Vagina (tissue), 2 donors: ENCODE data around the gene SLC7A14. TPM values are rescaled to one million over a fixed set of nuclear protein-coding genes. Genes with fewer than 3 reads are reported as not detected.

ENCODE experiments used
- DNase-seq, 2 donors: peaks; one replicate each; pipeline ENCODE4 v3.0.0-alpha.2; 2017; ENCODE audit errors: extremely low spot score in 2 of 2
- H3K27ac ChIP-seq: fragments of 200-600 bp; sonication (generic); one replicate; pipeline ENCODE4 v1.5.1; 2019
- H3K27me3 ChIP-seq: fragments of 200-600 bp; sonication (generic); one replicate; pipeline ENCODE4 v1.5.1; 2019
- H3K36me3 ChIP-seq, 2 donors: fragments of 200-600 bp; sonication (generic); one replicate each; pipeline ENCODE4 v1.5.1; 2017 to 2019
- H3K4me1 ChIP-seq: fragments of 200-600 bp; sonication (generic); one replicate; pipeline ENCODE4 v1.5.1; 2019
- H3K4me3 ChIP-seq, 2 donors: fragments of 200-600 bp; sonication (generic); 1 replicate in 1 of 2; 2 replicates in 1 of 2; pipeline ENCODE4 v1.5.1; 2016 to 2019
- H3K9me3 ChIP-seq: fragments of 200-600 bp; sonication (generic); one replicate; pipeline ENCODE4 v1.5.1; 2019
- POLR2A ChIP-seq, 2 donors: fragments of 450-650 bp; IDR thresholded peaks; one replicate each; pipeline ENCODE4 v1.6.1; 2017; ENCODE audit warnings: antibody characterized with exemption in 2 of 2, mild to moderate bottlenecking in 2 of 2, moderate library complexity in 2 of 2
- POLR2AphosphoS5 ChIP-seq, 2 donors: sonication (generic); formaldehyde crosslinking; IDR thresholded peaks; one replicate each; pipeline ENCODE4 v1.9.0; 2017; ENCODE audit warnings: antibody characterized with exemption in 2 of 2, mild to moderate bottlenecking in 2 of 2, low read depth in 1 of 2; ENCODE audit not compliant: insufficient read depth in 1 of 2
- intact Hi-C: fragments of 100-400 bp; cut with DNase I; formaldehyde crosslinking; loops from one replicate; pipeline ENCODE4 v1.15.1; 2023
- total RNA-seq: library from RNA; depleted of rRNA; stranded (reverse); fragments of >200 nt; gene quantifications from one replicate; pipeline ENCODE4 v1.2.3, GENCODE V29; 2016
- TF ChIP-seq, protein P1 (sequence below), 3 experiments: fragments of 450-650 bp in 2 of 3; fragments of 200-600 bp in 1 of 3; sonication (generic) in 1 of 3; IDR thresholded peaks; one replicate each; pipeline ENCODE4 v1.5.1; 2017 to 2019; ENCODE audit warnings: antibody characterized with exemption in 3 of 3, mild to moderate bottlenecking in 2 of 3, moderate library complexity in 2 of 3

SLC7A14 gene
- total RNA-seq, 1 donor from 2014 or later, result 1.2 TPM

DNA sequence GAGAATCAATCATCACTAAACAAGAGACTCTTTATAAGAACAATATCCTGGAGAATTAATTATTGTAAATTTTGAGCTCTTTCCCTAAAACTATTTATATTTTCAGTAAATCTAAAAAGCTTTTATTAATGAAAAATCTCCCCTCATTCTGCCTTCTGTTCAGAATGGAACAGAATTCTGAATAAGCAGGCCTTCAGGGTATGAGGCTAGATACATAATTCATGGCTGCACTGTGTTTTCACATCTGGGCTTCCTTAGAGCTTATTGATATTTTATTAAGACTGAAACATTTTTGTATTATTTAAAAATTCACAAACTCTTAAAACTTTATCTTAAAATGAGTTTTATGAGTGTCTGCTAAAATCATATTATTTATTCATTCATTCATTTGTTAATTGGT is 142.4 kb downstream of the SLC7A14 start:
- H3K4me3 ChIP-seq, result no peak overlapping the region
- no peak for DNase-seq
- no peak overlapping the region for H3K27ac ChIP-seq
- H3K27me3 ChIP-seq, result no peaks in the 10 kb centered on the region
- no peaks in the 10 kb centered on the region for H3K9me3 ChIP-seq
- no peak for TF ChIP-seq POLR2AphosphoS5 (IDR thresholded peaks at IDR 0.05; ENCODE audit: insufficient read depth in 1 of 2, low read depth in 1 of 2)
- TF ChIP-seq, protein P1, sequence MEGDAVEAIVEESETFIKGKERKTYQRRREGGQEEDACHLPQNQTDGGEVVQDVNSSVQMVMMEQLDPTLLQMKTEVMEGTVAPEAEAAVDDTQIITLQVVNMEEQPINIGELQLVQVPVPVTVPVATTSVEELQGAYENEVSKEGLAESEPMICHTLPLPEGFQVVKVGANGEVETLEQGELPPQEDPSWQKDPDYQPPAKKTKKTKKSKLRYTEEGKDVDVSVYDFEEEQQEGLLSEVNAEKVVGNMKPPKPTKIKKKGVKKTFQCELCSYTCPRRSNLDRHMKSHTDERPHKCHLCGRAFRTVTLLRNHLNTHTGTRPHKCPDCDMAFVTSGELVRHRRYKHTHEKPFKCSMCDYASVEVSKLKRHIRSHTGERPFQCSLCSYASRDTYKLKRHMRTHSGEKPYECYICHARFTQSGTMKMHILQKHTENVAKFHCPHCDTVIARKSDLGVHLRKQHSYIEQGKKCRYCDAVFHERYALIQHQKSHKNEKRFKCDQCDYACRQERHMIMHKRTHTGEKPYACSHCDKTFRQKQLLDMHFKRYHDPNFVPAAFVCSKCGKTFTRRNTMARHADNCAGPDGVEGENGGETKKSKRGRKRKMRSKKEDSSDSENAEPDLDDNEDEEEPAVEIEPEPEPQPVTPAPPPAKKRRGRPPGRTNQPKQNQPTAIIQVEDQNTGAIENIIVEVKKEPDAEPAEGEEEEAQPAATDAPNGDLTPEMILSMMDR (IDR thresholded peaks at IDR 0.05), result no peak
- no peak for TF ChIP-seq POLR2A (IDR thresholded peaks at IDR 0.05)
- H3K36me3 ChIP-seq, result no peaks in the 10 kb centered on the region
- intact Hi-C loops, result no loop called here
- H3K4me1 ChIP-seq, result peaks cover 6% of the 10 kb centered on the region

- no peaks in the 10 kb centered on the region for H3K9me3 ChIP-seq
- H3K4me1 ChIP-seq, result peaks cover 1% of the 10 kb centered on the region
- H3K27ac ChIP-seq, result no peak overlapping the region
- no peaks in the 10 kb centered on the region for H3K27me3 ChIP-seq
- no peaks in the 10 kb centered on the region for H3K36me3 ChIP-seq
- intact Hi-C loops, result no loop called here
- TF ChIP-seq, protein P1 (IDR thresholded peaks at IDR 0.05), result no peak
- no peak for TF ChIP-seq POLR2A (IDR thresholded peaks at IDR 0.05)
- no peak for TF ChIP-seq POLR2AphosphoS5 (IDR thresholded peaks at IDR 0.05; ENCODE audit: insufficient read depth in 1 of 2, low read depth in 1 of 2)
- no peak overlapping the region for H3K4me3 ChIP-seq
- DNase-seq, result no peak
These were observed 142.9 kb downstream of the SLC7A14 start for GRCh38 chr3:170442947-170443346.

- Histone ChIP-seq H3K36me3 (no peaks in the 10 kb centered on the region), H3K4me1 (no peaks in the 10 kb centered on the region), H3K27ac (no peak overlapping the region), H3K9me3 (no peaks in the 10 kb centered on the region), H3K27me3 (no peaks in the 10 kb centered on the region), H3K4me3 (no peak overlapping the region)
- intact Hi-C loops, result no loop called here
- TF ChIP-seq, protein P1 (IDR thresholded peaks at IDR 0.05), result no peak
- no peak for TF ChIP-seq POLR2A (IDR thresholded peaks at IDR 0.05)
- DNase-seq, result no peak
These were observed 144.5 kb downstream of the SLC7A14 start for GRCh38 chr3:170441412-170441811.

DNA sequence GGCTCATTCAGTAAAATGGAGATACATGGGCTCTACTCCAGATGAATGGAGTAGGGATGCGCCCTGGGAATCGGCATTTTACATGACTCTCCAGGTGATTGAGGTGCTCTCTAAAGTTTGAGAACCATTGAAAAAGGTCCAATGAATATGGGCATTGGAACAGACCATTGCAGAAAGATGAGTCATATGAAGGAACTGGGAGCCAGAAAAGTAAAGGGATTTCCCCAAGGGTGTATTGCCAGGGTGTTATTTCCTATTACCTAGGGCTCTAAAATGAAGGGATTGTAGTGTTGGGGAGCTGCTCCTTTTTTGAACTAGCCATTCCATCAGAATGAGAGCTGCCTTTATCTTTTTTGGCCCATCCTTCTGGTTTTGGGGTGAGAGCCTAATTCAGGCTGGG is 145.5 kb downstream of the SLC7A14 start:
- Histone ChIP-seq H3K4me1 (no peaks in the 10 kb centered on the region), H3K4me3 (no peak overlapping the region), H3K27me3 (no peaks in the 10 kb centered on the region), H3K36me3 (peaks cover 0 to under 1% of the 10 kb centered on the region in 2 donors), H3K9me3 (no peaks in the 10 kb centered on the region), H3K27ac (no peak overlapping the region)
- TF ChIP-seq, protein P1 (IDR thresholded peaks at IDR 0.05), result no peak
- TF ChIP-seq POLR2AphosphoS5 (IDR thresholded peaks at IDR 0.05; ENCODE audit: insufficient read depth in 1 of 2, low read depth in 1 of 2), result no peak
- no peak for DNase-seq
- intact Hi-C loops, result no loop called here

DNA sequence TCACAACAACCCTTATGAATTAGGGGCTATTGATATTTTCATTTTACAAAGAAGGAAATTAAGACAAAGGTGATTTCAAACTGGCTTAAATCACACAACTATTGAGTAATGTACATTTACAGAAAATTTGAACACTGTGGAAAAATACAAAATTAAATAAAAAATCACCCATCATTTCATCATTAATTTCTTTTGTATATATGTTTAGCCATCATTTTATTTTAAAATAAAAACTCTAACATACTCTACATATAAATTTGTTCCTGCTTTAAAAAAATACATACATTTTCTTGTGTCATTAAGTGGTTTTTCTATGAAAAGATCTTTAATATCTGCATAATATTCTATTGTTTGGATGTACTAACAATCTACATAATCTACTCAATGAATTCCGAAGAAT is 147.0 kb downstream of the SLC7A14 start:
- Histone ChIP-seq H3K4me1 (no peaks in the 10 kb centered on the region), H3K9me3 (no peaks in the 10 kb centered on the region), H3K27me3 (no peaks in the 10 kb centered on the region), H3K4me3 (no peak overlapping the region), H3K27ac (no peak overlapping the region), H3K36me3 (peaks cover 0 to 7% of the 10 kb centered on the region in 2 donors)
- TF ChIP-seq, protein P1 (IDR thresholded peaks at IDR 0.05), result no peak
- no peak for TF ChIP-seq POLR2AphosphoS5 (IDR thresholded peaks at IDR 0.05; ENCODE audit: insufficient read depth in 1 of 2, low read depth in 1 of 2)
- no peak for TF ChIP-seq POLR2A (IDR thresholded peaks at IDR 0.05)
- DNase-seq, result no peak
- intact Hi-C loops, result no loop called here
